Cardiac septum (tissue), 1 donor: ENCODE data around the gene FAM13C. TPM values are rescaled to one million over a fixed set of nuclear protein-coding genes. Genes with fewer than 3 reads are reported as not detected.
"Not testable (repeated sequence)": the region's sequence is repeated elsewhere in the genome, so short reads cannot be mapped to it uniquely, and the experiment has no call there.

ENCODE experiments used
- DNase-seq: peaks from one replicate; pipeline ENCODE4 v3.0.0-alpha.2; 2020; ENCODE audit warnings: low spot score
- intact Hi-C: fragments of 100-400 bp; cut with DNase I; formaldehyde crosslinking; loops from one replicate; pipeline ENCODE4 v1.14.0; 2022
- total RNA-seq: library from RNA; stranded (reverse); fragmentation: NEBNext Ultra II Directional; extraction: Animal tissue kit (Norgen Biotek cat#: 25700); gene quantifications from one replicate; pipeline ENCODE4 v1.2.1, GENCODE V29; 2021
- donor health status: DM: no; HTN: no; CAD: no.

Gene FAM13C
- total RNA-seq, 1 donor from 2014 or later: 7.5 TPM

- intact Hi-C loops: loop anchor here (10.0 kb wide), 2 partner anchors 60 to 120 kb away; partner anchors contain the start of gene FAM13C
- no peak for DNase-seq
Measured at GRCh38 chr10:59244871-59245270, 117.5 kb downstream of the FAM13C start.

- no peak for DNase-seq
- intact Hi-C loops: loop anchor here (2.0 to 10.0 kb wide), 3 partner anchors 61 to 221 kb away; partner anchors contain the start of gene FAM13C
Measured at GRCh38 chr10:59243611-59244195, 118.6 kb downstream of the FAM13C start.

GRCh38 chr10:59242991-59243390 lies 119.4 kb downstream of the FAM13C start:
- no peak for DNase-seq
- intact Hi-C loops: loop anchor here (2.0 to 10.0 kb wide), 3 partner anchors 62 to 222 kb away; partner anchors contain the start of gene FAM13C

- intact Hi-C loops: loop anchor here (2.0 to 10.0 kb wide), 3 partner anchors 63 to 223 kb away; partner anchors contain the start of gene FAM13C
- DNase-seq: no peak
Measured at GRCh38 chr10:59242057-59242456, 120.3 kb downstream of the FAM13C start.

GRCh38 chr10:59240582-59241183 lies 121.7 kb downstream of the FAM13C start:
- no peak for DNase-seq
- intact Hi-C loops: loop anchor here (2.0 to 10.0 kb wide), 4 partner anchors 64 to 382 kb away; partner anchors contain the start of gene FAM13C

GRCh38 chr10:59239108-59239507 lies 123.2 kb downstream of the FAM13C start:
- intact Hi-C loops: loop anchor here (5.0 to 10.0 kb wide), 2 partner anchors 287 to 454 kb away; no protein-coding TSS in a partner anchor
- not testable (repeated sequence) for DNase-seq

- no peak for DNase-seq
- intact Hi-C loops: loop anchor here (5.0 to 10.0 kb wide), 2 partner anchors 285 to 453 kb away; no protein-coding TSS in a partner anchor
Measured at GRCh38 chr10:59237775-59238174, 124.6 kb downstream of the FAM13C start.

GRCh38 chr10:59236064-59236697 lies 126.2 kb downstream of the FAM13C start:
- DNase-seq: no peak
- intact Hi-C loops: loop anchor here (5.0 to 10.0 kb wide), 2 partner anchors 284 to 451 kb away; no protein-coding TSS in a partner anchor

GRCh38 chr10:59234816-59235429 lies 127.4 kb downstream of the FAM13C start:
- intact Hi-C loops: loop anchor here (5.0 to 10.0 kb wide), 2 partner anchors 283 to 450 kb away; no protein-coding TSS in a partner anchor
- DNase-seq: no peak

GRCh38 chr10:59234194-59234593 lies 128.2 kb downstream of the FAM13C start:
- intact Hi-C loops: loop anchor here (10.0 kb wide), 1 partner anchor 449 kb away; no protein-coding TSS in a partner anchor
- DNase-seq: no peak

GRCh38 chr10:59229441-59229840 lies 132.9 kb downstream of the FAM13C start:
- no peak for DNase-seq
- intact Hi-C loops: no loop called here

- DNase-seq: no peak
- intact Hi-C loops: no loop called here
Measured at GRCh38 chr10:59227136-59227673, 135.1 kb downstream of the FAM13C start.

GRCh38 chr10:59225211-59225610 lies 137.1 kb downstream of the FAM13C start:
- intact Hi-C loops: no loop called here

GRCh38 chr10:59223597-59223996 lies 138.8 kb downstream of the FAM13C start:
- DNase-seq, intact Hi-C loops: not testable (repeated sequence)

More at GRCh38 chr10:59225211-59225610, 137.1 kb downstream of the FAM13C start:
- no peak for DNase-seq

GRCh38 chr10:59222788-59223187 lies 139.6 kb downstream of the FAM13C start:
- intact Hi-C loops: no loop called here
- no peak for DNase-seq

- intact Hi-C loops: no loop called here
- DNase-seq: no peak
Measured at GRCh38 chr10:59216178-59216869, 146.0 kb downstream of the FAM13C start.

GRCh38 chr10:59214160-59214559 lies 148.2 kb downstream of the FAM13C start:
- intact Hi-C loops: no loop called here

GRCh38 chr10:59212301-59212798 lies 150.0 kb downstream of the FAM13C start:
- DNase-seq: no peak
- intact Hi-C loops: no loop called here

More at GRCh38 chr10:59214160-59214559, 148.2 kb downstream of the FAM13C start:
- no peak for DNase-seq
